HTERT RPE-1 (cell line): ENCODE data around the gene LGR6.
"Not testable (repeated sequence)": the region's sequence is repeated elsewhere in the genome, so short reads cannot be mapped to it uniquely, and the experiment has no call there.

Experiments used
- in situ Hi-C: fragments of 300-500 bp; cut with MboI; formaldehyde crosslinking; loops from 4 replicates; pipeline ENCODE4 v1.14.3; 2020; ENCODE audit warnings: low sequenced_read_pairs

LGR6 gene

DNA sequence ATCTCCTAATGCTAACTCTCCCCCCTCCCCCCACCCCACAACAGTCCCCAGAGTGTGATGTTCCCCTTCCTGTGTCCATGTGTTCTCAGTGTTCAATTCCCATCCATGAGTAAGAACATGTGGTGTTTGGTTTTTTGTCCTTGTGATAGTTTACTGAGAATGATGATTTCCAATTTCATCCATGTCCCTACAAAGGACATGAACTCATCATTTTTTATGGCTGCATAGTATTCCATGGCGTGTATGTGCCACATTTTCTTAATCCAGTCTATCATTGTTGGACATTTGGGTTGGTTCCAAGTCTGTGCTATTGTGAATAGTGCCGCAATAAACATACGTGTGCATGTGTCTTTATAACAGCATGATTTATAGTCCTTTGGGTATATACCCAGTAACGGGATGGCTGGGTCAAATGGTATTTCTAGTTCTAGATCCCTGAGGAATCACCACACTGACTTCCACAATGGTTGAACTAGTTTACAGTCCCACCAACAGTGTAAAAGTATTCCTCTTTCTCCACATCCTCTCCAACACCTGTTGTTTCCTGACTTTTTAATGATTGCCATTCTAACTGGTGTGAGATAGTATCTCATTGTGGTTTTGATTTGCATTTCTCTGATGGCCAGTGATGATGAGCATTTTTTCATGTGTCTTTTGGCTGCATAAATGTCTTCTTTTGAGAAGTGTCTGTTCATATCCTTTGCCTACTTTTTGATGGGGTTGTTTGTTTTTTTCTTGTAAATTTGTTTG, 67.8 kb downstream of the LGR6 start:
- in situ Hi-C loops = not testable (repeated sequence)

DNA sequence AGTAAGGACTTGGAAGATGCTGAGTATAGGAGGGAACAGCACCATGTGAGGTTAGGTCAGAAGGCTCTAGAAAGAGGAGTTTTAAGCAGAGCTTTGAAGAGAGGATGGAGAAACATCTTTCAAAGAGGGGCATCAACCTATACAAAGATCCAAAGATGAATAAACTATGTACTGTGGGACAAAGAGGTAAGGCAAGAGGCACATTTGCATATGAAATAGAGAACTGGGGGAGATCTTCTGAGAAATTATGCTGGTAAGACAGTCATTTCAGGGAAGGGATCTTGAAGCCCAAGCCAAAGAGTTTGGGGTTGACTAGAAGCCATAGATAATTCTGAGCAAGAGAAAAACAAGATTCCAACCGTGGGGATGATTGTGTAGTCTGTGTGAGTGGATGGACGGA, 70.0 kb downstream of the LGR6 start:
- in situ Hi-C loops = no loop called here

DNA sequence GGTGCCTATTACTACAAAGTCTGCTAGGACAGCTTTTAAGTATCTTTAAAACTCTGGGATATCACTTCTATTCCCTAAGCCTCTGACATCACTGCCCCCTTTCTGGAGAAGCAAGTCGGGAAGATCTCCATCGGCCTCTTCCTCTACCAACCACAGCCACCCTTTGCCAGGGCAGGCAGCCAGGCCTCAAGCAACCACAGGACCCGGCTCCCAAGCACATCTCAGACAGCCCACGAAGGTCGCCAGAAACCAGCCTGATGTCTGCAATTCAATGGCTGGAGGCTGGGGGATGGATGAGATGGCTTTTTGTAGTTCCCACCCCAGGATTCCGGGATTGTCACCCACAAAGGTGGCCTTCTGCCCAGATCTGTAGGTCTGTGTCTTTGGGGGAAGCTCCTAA, 70.7 kb downstream of the LGR6 start:
- in situ Hi-C loops = no loop called here

DNA sequence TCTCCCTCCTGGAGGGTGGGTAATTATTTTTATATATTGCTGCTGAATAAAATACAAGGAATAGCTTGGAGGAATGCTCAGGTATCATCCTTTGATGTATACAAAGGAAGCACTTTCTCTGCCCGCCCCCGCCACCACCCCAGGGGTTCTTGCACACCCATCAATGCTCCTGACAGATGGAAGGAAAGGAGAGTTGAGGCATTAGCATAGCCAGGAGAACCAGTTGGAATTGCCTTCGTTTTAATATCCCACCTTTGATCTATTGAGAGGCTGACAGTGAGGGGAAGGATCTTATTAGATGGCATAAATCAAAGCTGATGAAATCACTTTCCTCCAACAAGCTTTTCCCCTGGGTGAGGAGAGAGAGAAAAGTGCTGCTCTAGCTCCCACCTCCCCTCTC, 71.1 kb downstream of the LGR6 start:
- in situ Hi-C loops = no loop called here

DNA sequence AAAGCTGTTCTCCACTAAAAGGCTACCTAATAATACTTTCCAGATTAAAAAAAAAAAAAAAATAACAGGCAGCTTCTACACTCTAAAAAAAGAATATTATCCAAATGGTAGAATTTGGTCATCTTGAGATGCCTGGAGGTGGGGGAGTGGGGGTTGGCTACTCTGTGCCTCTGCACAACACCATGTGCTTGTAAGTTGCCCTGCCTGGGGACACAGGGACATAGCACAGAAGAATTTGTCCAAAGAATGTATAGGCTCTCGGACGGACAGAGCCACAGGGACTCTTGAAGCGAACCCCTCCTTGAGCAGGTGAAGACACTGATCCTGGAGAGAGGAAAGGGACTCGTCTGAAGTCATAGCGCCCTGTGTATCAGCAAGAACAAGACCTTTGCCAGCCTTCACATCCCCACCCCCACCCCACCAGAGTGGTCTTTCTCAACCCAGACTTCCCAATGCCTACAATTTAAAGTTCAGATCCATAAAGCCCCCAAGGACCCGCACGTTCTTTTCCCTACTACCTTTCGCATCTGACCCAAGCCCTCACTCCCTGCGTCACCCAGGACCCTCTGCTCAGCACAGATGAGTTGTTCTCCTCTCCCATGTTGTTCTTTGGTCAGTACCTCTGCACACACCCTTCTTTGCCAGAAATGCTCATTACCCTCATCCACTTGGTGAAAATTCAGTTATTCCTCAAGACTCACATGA, 72.6 kb downstream of the LGR6 start:
- in situ Hi-C loops = no loop called here

DNA sequence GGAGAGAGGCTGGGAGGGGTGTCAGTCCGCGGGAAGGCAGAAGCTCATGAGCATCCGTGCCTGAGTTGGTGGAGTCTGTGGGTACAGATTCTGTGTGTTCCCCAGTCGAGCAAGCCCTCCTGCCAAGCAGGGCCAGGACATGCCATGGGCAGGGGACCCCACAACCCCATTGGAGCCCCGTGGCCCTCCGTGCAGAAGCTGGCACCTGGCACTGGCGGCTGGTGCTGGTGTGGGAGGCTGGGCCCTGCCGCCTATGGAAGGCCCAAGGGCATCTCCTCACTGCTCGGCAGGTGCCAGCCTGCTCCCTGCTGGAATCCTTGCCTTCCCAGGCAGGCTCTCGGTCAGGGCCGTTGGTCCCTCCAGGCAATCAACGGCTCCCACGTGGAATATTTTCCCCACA, 74.4 kb downstream of the LGR6 start:
- in situ Hi-C loops = no loop called here

DNA sequence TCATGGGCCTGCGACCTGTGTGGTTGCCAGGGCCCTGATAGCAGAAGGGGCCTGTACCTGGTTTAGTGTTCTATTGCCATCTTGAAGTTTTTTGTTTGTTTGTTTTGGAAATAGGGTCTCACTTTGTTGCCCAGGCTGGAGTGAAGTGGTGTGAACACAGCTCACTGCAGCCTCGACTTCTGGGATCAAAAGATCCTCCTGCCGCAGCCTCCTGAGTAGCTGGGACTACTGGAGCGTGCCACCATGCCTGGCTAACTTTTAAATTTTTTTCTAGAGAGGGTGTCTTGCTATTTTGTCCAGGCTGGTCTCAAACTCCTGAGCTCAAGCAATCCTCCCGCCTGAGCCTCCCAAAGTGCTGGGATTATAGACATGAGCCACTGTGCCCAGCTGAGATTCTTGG, 75.2 kb downstream of the LGR6 start:
- in situ Hi-C loops = no loop called here

DNA sequence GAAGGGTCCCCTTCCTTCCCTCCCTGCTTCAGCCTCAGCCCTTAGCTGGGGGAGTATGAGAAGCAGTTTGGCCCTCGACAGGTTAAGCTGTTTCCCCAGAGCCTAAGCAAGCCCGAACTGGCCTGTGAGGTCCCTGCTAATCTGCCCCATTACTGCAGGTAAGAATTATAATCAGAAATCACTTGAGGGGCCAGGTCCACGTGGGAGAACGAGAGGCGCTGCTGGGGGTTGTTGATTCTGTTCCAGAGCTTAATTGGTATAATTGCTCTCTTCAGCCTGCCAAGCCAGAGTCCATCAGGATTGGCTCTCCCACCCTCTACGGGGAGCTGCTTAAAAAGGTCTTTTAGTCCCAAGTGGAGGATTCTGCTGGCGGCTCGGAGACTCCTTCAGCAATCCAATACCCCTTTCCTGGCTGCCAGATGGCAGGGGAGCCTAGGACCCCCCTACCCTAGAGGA, 77.3 kb downstream of the LGR6 start:
- in situ Hi-C loops = no loop called here

DNA sequence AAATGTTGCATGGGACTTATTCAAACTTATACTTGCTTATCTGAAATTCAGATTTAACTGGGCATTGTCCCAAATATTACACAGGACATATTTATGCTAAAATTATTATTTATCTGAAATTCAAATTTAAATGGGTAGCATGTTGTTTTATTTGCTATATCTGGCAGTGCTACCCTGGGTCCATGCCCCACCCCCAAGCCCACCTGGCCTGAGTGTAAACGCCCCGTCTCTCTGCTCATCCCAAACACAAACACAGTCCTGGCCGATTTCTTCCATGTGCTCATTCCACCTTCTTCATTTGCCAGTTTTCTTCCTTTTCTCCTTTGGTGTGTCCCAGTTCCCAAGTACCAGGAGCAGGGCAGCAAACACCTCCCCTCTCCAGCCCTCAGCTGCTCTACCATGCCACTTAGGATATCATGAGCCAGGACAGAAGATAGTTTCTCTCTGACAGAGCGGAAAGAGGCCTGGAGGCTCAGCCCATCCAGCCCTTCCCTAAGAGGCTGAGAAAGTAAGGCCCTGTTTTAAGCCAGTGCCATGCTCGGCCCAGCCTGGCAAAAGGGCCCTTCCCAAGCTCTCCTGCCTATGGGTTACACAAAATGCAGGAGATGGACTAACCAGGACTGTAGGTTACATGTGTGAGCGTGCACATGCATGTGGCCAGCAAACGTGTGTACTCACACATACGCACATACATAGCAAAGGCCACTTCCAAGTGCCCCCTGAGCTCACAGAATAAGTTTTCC, 78.7 kb downstream of the LGR6 start:
- in situ Hi-C loops = no loop called here

DNA sequence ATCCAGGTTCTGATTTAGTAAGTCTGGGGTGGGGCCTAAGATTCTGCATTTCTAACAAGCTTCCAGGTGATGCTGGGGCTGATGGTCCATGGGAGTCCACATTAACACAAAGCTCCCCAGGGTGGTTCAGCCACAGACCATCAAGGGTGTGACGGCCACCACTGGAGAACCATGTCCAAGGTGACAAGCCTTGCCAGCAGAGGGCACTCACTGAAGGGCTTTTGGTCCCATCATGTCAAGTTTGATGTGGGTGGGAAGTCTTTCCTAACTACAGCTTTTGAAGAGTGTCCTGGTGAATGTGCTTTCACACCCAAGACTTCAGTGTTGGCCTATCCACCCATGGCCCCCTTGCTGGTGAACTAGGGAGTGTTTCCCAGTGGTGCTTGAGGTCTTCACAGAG, 81.0 kb downstream of the LGR6 start:
- in situ Hi-C loops = no loop called here

DNA sequence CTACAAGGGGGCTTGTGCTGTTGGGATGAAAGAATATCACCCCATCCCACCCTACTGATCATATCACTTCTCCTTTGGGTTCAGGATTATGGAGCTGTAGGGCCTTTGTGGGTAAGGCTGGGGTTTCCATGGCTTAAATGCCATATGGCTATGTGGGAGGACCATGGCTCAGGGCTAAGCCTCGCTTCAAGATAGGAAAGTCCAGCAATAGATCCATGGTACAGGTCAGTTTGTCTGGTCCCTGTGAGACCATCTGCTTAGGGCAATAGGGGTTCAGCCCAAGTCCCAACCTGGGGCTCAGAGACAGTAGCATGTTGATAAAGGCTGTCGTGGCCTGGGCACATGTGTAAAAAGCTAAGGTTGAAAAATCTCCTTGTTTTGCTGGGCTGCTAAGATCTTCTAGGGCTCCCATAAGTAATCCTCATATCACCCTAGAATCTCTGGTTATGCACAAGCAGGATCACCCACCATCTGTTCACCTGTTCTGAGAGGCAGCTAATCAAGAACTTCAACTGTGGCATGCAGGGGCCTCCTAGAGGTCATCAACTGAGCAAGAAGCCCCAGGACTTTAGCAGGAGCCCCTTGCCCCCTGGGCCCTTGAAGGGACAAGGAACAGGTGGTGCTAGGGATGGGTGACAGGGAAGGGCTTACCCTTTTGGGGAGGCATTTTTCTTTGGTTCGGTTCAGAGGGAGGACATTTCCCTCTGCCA, 81.6 kb downstream of the LGR6 start:
- in situ Hi-C loops = no loop called here

DNA sequence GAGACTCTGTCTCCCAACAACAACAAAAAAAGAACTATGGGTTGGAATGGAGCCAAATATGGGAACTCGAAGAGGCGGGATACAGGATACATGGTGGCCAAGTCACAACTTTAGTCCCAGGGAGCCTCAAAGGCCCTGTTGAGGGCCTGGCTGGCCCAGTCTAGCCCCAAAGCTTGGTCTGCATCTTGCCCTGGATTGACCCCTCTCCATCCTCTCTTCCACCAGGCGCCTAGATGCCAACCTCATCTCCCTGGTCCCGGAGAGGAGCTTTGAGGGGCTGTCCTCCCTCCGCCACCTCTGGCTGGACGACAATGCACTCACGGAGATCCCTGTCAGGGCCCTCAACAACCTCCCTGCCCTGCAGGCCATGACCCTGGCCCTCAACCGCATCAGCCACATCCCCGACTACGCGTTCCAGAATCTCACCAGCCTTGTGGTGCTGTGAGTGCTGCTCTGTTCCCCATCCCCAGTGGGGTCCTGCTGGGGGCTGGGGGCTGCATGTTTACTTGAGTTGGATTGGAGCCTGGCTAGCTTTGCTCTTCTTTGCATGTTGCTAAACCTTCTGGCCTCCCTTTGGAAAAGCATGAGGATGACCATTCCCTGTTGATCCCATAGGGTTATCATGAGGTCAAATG, 82.6 kb downstream of the LGR6 start:
- in situ Hi-C loops = no loop called here

DNA sequence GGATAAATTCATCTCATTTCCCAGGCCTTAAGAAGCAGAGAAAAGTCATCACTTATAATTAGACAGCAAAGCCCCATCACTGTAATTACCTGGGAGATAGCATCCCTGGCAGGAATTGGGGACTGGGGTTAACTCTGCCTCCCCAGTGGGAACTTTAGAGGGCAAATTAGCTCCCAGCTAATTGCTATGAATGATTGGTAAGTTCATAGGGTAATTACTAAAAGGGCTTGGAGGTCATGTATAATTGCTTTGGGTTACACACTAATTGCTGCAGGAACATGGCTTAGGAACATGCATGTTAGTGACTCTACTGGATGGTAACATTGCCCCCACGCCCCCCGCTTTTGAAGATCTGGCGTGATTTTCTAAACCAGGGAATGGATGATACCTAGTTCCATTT, 83.3 kb downstream of the LGR6 start:
- in situ Hi-C loops = no loop called here

DNA sequence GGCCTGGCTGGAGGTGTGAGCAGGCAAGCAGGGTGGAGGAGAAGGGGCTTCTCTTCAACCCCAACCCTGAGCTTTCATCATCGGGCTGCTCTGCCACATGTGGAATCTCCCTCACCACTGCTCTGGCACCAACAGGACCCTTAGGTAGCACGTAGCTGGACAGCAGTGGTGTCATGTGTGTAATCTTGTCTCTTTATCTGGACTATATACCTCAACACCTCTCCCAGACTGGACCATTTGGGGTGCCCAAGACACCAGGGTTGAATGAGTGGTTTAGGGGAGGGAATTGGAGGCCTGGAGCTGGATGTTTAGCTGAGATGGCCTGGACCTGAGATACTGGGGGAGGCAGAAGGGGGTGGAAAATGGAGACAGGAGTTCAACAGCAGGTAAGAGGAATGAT, 85.2 kb downstream of the LGR6 start:
- in situ Hi-C loops = no loop called here

DNA sequence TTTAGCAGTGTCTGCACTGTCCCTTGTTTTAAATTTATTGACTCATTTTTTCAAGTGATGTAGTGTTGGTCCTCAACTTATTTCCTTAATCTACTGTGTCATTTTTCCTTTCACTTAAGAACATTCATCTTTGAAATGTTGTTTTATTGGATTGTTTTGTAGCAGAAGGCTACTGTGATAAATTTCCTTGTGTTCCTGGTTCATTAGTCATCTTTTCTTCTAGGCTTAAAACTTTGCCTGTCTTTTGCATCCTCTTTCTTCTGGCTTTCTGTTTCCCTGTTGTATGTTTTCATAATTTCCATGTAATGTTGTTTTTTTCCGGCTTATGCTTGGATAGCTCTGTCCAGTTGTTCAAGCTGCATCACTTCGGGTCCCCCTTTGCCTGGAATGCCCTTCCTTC, 86.2 kb downstream of the LGR6 start:
- in situ Hi-C loops = no loop called here

DNA sequence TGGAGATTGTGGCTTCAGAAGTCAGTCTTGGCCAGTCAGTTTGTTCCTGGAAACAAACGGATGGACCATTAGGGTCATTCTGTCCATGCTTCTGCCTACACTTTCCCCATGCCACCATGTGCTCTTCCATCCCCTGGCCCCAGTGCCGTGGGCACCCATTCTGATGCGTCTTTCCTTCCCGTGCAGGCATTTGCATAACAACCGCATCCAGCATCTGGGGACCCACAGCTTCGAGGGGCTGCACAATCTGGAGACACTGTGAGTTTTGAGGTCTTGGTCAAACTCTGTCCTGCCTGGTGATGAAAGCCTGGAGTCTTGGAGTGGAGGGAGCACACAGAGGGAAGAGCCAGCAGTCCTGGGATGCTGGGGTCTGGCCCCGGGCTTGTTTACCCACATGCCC, 87.0 kb downstream of the LGR6 start:
- in situ Hi-C loops = no loop called here

DNA sequence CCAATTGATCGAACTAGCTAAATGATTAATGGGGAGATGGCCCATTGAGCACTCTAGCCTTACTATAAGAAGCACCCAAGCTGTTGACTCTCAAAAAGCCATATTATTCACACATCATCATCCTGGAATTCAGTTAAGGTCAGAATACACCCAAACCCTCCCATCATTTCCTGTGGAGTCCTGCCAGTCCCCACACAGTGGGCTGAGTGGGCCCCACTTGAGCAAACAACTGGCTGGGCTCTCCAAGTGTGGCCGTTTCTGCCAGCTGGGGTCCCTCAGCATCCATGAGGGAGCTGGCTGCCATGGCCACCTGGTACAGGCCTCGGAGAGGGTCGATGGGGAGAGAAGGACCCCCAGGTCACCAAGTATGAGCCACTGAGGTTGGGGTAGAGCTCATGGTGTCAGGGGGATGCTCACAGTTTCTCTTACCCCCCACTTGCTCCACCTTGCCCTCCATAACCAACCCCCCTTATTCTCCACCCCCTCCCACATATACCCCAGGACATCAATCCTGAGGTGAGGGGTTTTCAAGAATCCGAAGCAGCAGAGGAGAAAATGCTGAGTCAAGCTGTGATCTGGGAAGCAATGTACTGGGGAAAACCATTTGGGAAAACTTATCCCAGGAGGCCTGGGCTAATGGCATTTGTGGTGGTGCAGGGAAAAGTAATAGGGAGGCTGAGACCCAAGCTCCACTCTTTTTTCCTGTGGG, 87.9 kb downstream of the LGR6 start:
- in situ Hi-C loops = no loop called here

DNA sequence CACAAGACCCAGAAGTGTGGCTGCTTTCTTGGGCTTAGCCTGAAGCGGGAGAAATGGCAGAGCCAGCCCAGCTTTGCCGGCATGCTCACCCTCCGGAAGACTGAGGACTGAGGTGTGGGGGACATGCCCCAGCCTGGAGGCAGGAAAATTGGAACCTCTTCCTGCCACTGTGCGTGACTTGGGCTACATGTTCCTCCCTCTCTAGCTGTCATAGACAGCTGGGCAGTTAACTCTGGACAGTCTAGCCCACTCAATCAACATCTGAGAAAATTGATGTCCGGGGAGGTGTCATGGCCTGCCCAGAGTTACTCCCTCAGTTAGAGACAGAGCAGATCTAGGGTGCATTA, 88.4 kb downstream of the LGR6 start:
- in situ Hi-C loops = no loop called here

DNA sequence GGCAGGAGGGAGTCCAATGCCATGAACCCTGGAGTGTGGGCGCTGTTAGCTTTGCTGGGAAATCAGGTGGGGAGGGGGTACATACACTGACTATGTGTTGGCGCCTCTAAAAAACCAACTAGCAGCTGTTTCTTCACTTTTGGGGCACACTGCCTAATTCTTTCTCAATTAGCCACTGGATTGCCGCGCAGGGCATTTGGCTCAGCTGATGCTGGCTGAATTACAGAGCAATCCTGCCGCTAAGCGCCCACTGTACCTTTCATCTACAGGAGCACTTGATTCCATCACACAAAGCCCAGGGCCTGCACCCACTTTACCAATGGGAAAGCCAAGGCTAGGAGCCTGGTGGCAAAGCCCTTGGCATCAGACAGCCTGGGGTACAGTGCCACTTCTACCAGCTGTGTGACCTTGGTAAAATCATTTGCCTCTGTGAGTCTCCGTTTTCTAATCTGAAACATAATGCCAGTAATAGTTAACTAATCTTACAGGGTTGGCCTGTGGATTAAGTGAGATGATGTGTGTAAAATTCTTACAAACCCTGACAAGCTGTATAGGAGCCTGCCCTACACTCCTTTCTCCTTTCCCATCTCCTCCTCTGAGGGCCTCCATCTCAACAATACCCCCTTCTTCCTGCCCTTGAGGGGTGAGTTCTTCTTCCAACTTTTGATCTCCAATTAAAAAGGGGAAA, 89.1 kb downstream of the LGR6 start:
- in situ Hi-C loops = no loop called here

DNA sequence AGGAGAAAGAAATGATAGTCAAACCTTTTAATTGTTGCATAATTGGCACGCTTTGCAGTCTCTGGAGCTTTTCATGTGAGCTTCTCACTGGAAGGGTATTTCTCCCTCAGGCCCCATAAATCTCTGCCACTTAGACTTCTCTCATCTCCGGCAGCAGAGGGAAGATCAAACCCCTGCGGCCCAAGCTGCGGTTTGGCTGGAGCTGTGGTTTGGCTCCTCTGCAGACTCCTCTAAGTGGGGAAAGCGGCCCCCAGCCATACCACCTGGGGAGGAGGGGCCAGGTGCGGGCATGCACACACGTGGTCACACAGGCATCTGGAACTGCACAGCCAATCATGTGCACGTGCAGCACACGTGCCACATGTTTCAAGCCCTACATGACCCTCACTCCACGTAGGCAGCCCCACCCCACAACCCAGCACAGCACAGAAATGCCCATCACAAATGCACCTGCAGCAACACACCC, 89.8 kb downstream of the LGR6 start:
- in situ Hi-C loops = no loop called here
